C4-2B (cell line): ENCODE measurements around the gene CTU2.

Experiments used
- CTCF ChIP-seq: fragments of 450-650 bp; conservative IDR thresholded peaks from 2 replicates; pipeline ENCODE4 v1.5.1; 2017; ENCODE audit warnings: mild to moderate bottlenecking
- ZFX ChIP-seq: fragments of 450-650 bp; IDR thresholded peaks from 2 replicates; pipeline ENCODE4 v1.6.1; 2017

GRCh38 chr16:88699180-88699579 lies 7.1 kb upstream of the CTU2 start:
- TF ChIP-seq CTCF (no peak), ZFX (no peak)
